Measurements from ENCODE around the gene TPTE.
"Not testable (repeated sequence)": the region's sequence is repeated elsewhere in the genome, so short reads cannot be mapped to it uniquely, and the experiment has no call there.

Gene TPTE

DNA sequence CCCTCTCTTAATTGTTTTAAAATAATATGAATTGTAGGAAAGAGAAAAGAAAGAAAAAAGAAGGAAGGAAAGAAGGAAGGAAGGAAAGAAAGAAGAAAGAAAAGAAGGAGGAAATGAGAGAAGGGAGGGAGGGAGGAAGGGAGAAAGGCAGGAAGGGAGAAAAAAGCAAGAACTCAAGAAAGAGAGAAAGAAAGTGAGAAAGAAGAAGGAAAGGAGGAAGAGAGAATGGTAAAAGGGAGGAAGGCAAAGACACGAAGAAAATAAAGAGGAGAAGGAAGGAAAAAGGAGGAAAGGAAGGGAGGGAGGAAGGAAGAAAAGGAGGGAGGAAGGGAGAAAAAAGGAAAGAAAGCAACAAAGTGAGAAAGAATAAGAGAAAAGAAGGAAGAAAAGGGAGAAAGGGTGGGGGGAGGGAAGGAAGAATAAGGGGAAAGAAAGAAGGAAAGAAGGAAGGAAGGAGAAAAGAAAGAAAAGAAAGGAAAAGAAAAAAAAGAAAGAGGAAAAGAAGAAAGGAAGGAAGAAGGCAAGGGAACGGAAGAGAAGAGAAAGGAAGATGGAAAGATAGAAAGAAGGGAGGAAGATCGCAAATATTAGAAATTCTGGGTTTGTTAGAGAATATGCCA is 95.9 kb downstream of the TPTE start:
- DNase-seq, result not testable (repeated sequence)

DNA sequence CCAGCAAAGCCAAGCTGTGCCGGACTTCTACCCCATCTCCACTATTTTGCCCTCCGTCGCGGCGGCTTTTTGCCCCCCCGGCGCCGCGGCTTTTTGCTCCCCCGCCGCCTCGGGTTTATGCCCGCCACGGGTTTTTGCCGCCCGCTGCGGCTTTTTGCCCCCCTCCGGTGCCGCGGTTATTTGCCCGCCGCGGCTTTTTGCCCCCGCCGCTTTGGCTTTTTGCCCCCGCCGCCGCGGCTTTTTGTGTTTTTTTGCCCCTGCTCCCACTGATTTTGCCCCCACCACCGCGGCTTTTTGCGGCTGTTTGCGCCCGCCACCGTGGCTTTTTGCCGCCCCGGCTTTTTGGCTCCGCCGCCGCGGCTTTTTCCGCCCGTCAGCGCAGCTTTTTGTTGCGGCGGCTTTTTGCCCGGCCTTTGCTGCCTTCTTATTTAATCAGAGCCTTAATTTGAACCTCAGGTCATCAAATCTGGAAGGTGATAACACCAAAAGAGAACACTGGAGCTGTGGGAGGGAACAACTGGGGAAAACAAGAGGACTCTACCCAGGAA is 106.0 kb downstream of the TPTE start:
- DNase-seq, result no peak

DNA sequence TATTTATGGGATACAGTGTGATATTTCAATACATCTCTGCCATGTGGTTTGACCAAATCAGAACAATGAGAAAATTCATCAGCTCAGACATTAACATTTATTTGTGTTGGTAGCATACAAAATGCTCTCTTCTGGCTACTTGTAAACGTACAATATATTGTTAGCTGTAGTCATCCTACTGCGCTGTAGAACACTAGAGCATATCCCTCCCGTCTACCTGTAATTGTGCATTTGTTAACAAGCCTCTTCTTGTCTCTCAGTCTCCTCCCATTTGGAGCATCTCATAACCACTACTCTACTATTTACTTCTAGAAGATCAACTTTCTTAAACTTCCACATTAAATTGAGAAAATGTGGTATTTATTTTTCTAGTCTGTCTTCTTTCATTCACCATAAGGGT is 107.9 kb downstream of the TPTE start:
- not testable (repeated sequence) for DNase-seq

DNA sequence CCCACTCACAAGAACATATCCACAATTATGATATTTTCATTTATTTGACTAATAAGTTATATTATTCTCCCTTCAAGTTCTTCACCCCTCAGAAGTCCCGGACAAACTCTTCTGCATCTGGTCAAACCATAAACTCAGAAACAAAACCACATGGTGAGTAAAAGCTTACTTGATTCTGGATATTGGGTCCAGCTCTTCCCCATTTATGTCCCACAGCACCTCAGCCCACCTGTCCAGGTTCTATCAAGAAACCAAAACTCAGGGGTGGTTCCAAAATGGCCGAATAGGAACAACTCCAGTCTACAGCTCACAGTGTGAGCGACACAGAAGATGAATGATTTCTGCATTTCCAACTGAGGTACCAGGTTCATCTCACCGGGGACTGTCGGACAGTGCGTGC is 109.4 kb downstream of the TPTE start:
- DNase-seq, result not testable (repeated sequence)

DNA sequence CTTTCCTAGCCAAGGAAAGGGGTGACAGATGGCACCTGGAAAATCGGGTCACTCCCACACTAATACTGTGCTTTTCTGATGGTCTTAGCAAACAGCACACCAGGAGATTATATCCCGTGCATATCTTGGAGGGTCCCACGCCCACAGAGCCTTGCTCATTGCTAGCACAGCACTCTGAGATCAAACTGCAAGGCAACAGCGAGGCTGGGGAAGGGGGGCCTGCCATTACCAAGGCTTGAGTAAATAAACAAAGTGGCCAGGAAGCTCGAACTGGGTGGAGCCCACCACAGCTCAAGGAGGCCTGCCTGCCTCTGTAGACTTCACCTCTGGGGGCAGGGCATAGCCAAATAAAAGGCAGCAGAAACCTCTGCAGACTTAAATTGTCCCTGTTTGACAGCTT is 109.9 kb downstream of the TPTE start:
- not testable (repeated sequence) for DNase-seq

DNA sequence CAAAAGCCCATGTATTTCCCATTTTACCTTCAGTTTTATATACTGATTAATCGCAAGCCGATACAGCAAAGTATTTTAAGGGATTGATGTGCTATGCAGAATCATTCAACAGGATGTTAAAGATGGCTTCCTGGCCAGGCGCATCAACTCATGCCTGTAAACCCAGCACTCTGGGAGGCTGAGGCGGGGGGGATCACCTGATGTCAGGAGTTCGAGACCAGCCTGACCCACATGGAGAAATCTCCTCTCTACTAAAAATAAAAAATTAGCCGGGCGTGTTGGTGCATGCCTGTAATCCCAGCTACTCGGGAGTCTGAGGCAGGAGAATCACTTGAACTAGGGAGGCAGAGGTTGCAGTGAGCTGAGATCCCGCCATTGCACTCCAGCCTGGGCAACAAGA is 116.8 kb downstream of the TPTE start:
- not testable (repeated sequence) for DNase-seq

DNA sequence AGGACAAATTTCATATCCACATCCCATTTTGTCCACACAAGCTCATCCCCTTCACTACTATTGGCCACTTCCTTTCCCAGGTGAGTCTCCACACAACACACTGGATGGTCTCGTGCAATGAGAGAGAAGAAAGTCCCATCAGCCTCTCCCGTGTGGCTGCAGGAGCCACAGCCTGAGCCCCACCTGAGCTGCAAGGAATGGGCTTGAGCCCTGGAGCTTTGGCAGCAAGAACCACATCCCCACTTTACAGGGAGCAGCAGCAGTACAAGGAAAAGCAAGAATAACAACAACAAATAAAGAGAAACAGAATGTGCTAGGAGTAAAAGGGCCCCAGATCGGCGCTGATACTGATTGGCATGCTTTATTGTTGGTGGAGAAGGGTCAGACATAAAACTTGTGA is 117.7 kb downstream of the TPTE start:
- DNase-seq, result no peak

DNA sequence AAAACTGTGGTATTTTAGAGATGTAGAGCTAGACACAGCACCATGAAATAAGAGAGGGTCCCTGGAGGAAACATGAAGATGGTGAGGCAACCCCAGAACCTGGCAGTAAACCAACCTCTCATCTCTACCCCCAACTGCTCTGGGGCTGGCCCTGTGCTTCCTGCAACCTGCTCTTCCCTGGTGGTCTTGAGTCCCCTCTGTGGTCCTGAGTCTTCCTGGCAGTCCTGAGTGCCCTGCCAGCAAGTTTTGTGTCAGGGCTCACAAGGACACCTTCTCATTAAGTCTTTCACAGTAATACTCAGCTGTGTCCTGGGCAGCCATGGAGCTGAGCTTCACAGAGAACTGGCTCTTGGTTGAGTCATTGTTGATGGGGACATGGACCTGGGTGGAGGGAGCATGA is 118.4 kb downstream of the TPTE start:
- not testable (repeated sequence) for DNase-seq

DNA sequence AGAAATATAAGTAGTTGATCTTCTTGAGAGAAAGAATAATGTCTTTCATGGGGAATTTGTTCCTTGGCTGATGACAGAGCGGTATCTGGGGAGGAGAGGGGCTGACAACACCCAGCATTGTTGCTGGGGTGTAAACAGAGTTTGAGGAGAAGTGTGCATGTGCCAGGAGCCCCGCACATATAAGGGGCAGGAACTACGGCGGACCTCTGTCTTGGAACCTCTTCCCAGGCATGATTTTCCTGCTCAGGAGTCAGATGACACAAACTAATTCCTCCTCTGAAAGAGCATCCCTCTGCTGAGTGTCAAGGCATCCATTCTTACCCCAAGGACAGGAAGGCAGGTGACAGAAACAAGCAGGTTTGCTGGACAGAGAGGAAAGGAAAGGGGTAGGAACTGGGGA is 119.1 kb downstream of the TPTE start:
- DNase-seq, result no peak

DNA sequence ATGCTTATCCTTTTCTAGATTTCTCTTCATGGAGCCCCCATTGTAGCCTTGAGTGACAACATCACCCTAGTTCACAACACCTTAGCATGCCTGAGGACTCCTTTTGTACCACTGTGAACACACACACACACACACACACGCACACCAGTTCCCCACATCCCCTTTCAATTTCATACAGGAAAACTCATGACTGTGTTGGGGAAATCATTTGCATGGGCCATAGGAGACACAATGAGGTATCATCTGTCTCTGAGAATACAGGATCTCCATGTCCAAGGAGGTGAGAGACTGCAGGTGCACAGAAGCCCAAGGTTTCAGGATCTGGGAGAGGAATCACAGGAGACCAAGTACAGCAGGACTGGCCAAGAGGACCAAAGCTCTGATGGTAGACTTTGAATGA is 119.7 kb downstream of the TPTE start:
- DNase-seq, result no peak

DNA sequence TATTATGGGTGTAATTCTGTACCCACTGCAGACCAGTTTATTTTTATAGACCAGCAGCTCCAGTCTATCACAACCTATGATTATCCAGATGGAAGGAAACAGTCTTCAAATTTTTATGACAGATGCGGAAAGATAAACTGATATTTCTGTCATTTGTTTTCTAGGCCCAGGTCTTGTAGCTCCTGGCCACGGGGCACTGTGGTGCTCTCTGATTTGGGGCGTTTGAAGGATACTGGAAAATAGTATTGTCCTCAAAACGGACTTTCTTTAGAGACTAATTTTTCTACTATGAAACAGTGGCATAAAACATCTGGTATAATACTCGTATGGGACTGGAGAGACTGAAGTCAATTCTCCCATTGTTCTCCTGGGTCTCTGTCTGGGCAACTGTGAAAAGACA is 124.3 kb downstream of the TPTE start:
- DNase-seq, result not testable (repeated sequence)

DNA sequence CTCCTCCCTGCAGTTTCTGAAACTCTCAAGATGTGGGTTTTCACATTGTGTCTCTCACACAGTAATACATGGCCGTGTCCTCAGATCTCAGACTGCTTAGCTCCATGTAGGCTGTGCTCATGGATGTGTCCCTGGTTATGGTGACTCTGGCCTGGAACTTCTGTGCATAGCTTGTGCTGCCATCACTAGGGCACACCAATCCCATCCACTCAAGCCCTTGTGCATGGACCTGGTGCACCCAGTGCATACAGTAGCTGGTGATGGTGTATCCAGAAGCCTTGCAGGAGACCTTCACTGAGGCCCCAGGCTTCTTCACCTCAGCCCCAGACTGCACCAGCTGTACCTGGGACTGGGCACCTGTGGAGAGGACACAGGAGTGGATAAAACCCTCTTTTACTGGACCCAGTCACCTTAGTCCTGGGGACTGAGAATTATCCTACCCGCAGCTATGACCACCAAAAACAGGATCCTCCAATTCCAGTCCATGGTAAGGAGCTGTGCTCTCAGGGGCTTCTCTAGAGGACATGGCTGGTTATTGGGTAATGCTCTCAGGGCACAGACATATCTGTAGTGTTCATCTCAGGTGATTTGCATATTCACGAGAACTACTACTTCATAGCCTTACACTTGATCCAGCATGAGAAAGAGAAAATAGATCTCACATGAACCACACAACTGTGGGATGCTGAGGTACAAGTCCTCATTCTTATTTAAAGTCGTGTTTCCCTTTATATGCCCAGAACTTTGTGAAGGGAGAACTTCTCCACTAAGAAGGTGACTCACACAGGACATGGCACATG is 128.2 kb downstream of the TPTE start:
- DNase-seq, result not testable (repeated sequence)

DNA sequence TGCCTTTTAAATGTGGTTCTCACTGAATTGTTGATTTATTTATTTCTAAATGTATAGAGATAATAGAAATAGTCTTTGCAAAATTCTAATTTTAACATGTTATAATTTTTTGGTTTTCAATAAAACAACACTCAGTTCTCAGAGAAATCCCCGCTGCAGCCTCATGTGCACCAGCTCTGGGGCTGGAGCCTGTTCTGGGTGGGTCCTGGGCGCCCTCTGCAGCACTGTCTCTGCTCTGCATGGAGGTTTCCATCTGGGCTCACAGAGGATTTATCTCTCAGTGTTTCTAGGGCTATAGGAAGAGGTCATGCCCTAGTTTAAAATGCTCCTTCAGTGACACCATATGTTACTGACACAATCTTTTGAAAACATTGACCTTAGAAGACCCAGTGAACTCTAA is 128.9 kb downstream of the TPTE start:
- DNase-seq, result not testable (repeated sequence)

Measured in hematopoietic multipotent progenitor cell treated with erythropoietin and hydrocortisone succinate and interleukin-3 and kit ligand, for 4 days (in vitro differentiated cells).